GM13976 (cell line): ENCODE measurements around the gene NOC2L.
"Not testable (repeated sequence)": the region's sequence is repeated elsewhere in the genome, so short reads cannot be mapped to it uniquely, and the experiment has no call there.

Source experiments
- DNase-seq: peaks from one replicate; pipeline ENCODE4 v3.0.0; 2012; ENCODE audit warnings: low spot score
- in situ Hi-C: fragments of 300-500 bp; cut with MboI; formaldehyde crosslinking; loops from one replicate; pipeline ENCODE4 v1.12.0; 2022; ENCODE audit warnings: low sequenced_read_pairs, mixed read lengths, inconsistent platforms; ENCODE audit not compliant: unreplicated experiment
- TF ChIP-seq, protein P1 (sequence below): IDR thresholded peaks from 2 replicates; pipeline ENCODE4 v1.5.1; 2012; ENCODE audit warnings: borderline replicate concordance, mild to moderate bottlenecking; ENCODE audit not compliant: insufficient read depth; ENCODE audit errors: extremely low read depth, missing control alignments, control extremely low read depth

Gene NOC2L

DNA sequence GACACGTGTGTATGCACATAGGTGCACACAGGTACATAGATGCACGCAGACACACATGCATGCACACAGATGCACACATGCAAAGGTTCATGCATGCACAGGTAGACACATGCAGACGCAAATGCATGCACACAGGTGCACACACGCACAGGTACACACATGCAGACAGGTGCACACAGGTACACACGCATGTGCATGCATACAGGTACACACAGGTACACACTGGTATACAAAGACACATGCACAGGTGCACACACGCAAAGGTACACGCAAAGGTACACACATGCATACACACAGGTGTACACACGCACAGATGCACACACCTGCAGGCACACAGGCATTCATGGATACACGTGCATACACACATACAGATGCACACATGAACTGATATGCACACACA, 8.8 kb downstream of the NOC2L start:
- TF ChIP-seq, protein P1, sequence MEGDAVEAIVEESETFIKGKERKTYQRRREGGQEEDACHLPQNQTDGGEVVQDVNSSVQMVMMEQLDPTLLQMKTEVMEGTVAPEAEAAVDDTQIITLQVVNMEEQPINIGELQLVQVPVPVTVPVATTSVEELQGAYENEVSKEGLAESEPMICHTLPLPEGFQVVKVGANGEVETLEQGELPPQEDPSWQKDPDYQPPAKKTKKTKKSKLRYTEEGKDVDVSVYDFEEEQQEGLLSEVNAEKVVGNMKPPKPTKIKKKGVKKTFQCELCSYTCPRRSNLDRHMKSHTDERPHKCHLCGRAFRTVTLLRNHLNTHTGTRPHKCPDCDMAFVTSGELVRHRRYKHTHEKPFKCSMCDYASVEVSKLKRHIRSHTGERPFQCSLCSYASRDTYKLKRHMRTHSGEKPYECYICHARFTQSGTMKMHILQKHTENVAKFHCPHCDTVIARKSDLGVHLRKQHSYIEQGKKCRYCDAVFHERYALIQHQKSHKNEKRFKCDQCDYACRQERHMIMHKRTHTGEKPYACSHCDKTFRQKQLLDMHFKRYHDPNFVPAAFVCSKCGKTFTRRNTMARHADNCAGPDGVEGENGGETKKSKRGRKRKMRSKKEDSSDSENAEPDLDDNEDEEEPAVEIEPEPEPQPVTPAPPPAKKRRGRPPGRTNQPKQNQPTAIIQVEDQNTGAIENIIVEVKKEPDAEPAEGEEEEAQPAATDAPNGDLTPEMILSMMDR, result no peak
- in situ Hi-C loops, result no loop called here
- no peak for DNase-seq

DNA sequence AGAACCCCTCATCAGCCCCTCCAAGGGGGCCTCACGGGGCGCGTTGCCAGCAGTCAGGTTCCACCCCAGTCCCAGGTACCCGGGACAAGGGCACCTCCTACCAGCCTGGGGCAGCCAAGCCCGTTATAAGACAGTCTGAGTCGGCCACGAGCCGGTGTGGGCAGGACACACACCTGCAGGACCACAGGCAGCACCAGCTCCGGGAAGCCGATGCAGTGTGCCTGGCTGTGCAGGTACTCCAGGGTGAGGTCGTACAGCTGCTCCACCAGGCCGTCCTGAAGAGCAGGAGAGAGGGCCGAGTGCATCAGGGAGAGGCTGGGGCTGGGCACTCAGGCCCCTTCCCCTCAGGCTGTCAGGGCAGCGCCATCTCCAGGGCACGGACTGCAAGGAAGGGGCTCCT, 11.1 kb downstream of the NOC2L start:
- in situ Hi-C loops, result no loop called here
- no peak for DNase-seq
- TF ChIP-seq, protein P1, result no peak

GRCh38 chr1:946811-947210, 12.2 kb downstream of the NOC2L start:
- DNase-seq, in situ Hi-C loops: not testable (repeated sequence)

DNA sequence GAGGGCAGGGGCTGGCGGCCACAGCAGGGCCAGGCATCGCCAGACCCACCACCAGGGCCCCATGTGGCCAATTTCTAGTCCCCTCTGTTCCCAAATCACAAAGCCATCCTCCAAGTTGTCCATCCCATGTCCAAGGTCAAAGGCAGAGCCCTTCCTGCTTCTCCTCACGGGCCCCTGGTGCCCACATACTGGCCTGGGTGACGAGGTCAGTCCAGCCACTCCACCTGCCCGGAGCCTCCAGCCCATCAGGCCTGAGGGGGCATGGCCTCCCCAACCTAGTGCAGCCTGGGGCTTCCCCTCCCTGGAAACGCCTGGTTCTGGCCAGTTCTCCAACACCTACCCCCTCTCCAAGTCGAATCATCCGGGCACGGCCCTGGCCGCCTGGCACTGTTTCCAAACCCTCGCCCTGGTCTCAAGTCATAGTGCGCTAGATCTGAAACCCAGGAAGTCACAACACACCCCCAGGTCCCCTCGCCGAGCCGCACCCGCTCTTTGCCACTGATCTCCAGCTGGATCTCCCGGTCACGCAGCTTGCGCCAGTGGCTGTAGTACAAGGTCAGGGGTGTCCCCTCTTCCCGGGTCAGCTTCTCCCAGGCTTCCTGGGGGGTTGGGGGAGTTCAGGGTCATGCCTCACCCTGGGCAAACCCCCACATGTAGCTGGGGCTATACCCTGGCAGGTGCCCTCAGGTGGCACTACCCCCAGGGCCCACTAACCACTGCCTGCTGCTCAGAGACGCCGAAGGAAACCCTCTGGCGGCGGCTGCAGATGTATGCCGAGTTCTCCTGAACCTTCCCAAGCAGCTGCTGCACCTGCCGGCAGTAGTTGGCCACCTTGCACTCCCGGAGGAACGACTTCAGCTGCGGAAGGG, 13.1 kb downstream of the NOC2L start:
- TF ChIP-seq, protein P1, result no peak
- DNase-seq, result no peak
- in situ Hi-C loops, result no loop called here

GRCh38 chr1:944341-945325, 14.4 kb downstream of the NOC2L start:
- no peak for DNase-seq
- TF ChIP-seq, protein P1, result no peak
- in situ Hi-C loops, result no loop called here

DNA sequence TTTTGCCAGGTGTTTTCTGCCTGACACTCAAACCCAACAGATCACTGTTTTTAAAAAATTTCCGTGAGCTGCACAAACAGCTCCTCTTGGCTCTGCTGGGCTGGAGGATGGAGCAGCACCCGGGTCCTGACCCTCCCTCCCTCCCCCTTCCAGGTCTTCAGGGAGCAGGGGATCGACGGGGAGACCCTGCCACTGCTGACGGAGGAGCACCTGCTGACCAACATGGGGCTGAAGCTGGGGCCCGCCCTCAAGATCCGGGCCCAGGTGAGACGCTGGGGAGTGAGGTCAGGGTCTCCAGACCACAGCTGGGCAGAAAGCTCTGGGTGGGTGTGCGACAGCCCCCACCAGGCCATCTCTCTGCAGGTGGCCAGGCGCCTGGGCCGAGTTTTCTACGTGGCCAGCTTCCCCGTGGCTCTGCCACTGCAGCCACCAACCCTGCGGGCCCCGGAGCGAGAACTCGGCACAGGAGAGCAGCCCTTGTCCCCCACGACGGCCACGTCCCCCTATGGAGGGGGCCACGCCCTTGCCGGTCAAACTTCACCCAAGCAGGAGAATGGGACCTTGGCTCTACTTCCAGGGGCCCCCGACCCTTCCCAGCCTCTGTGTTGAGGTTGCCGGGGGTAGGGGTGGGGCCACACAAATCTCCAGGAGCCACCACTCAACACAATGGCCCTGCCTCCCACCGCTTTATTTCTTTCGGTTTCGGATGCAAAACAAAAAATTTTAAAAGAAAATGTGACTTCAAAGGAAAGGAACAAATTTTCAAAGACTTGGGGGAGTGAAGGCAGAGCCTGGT, 15.3 kb downstream of the NOC2L start:
- in situ Hi-C loops, result no loop called here

More for the DNA sequence above, 15.3 kb downstream of the NOC2L start:
- no peak for DNase-seq
- TF ChIP-seq, protein P1, result no peak
